ENCODE data around the gene EMILIN1. TPM values are rescaled to one million over a fixed set of nuclear protein-coding genes. Genes with fewer than 3 reads are reported as not detected.
A peak's percentile ranks its signal among the peaks of the same experiment; 100 is the strongest.
"Not testable (repeated sequence)": the region's sequence is repeated elsewhere in the genome, so short reads cannot be mapped to it uniquely, and the experiment has no call there.

The EMILIN1 gene
- total RNA-seq, 1 experiment from 2014 or later: 6.1 TPM

- DNase-seq (ENCODE audit: low read depth): no peak
Measured at GRCh38 chr2:27093430-27094352, 15.3 kb downstream of the EMILIN1 start.

- no peak for DNase-seq (ENCODE audit: low read depth)
Measured at GRCh38 chr2:27094353-27094984, 16.1 kb downstream of the EMILIN1 start.

GRCh38 chr2:27095427-27095744 lies 17.0 kb downstream of the EMILIN1 start:
- no peak for DNase-seq (ENCODE audit: low read depth)

GRCh38 chr2:27095745-27096651 lies 17.6 kb downstream of the EMILIN1 start:
- peak; percentile 52 for DNase-seq (ENCODE audit: low read depth)

GRCh38 chr2:27096748-27097297 lies 18.4 kb downstream of the EMILIN1 start:
- no peak for DNase-seq (ENCODE audit: low read depth)

- DNase-seq (ENCODE audit: low read depth): no peak
Measured at GRCh38 chr2:27097341-27097740, 18.9 kb downstream of the EMILIN1 start.

- DNase-seq (ENCODE audit: low read depth): no peak
Measured at GRCh38 chr2:27099334-27099955, 21.0 kb downstream of the EMILIN1 start.

- DNase-seq (ENCODE audit: low read depth): no peak
Measured at GRCh38 chr2:27100036-27100435, 21.6 kb downstream of the EMILIN1 start.

- no peak for DNase-seq (ENCODE audit: low read depth)
Measured at GRCh38 chr2:27102329-27102728, 23.9 kb downstream of the EMILIN1 start.

- DNase-seq (ENCODE audit: low read depth): no peak
Measured at GRCh38 chr2:27105981-27106380, 27.6 kb downstream of the EMILIN1 start.

GRCh38 chr2:27108221-27108620 lies 29.8 kb downstream of the EMILIN1 start:
- no peak for DNase-seq (ENCODE audit: low read depth)

GRCh38 chr2:27109083-27109482 lies 30.7 kb downstream of the EMILIN1 start:
- DNase-seq (ENCODE audit: low read depth): no peak

GRCh38 chr2:27110603-27111352 lies 32.4 kb downstream of the EMILIN1 start:
- not testable (repeated sequence) for DNase-seq (ENCODE audit: low read depth)

- DNase-seq (ENCODE audit: low read depth): not testable (repeated sequence)
Measured at GRCh38 chr2:27111392-27112078, 33.1 kb downstream of the EMILIN1 start.

GRCh38 chr2:27115519-27115918 lies 37.1 kb downstream of the EMILIN1 start:
- DNase-seq (ENCODE audit: low read depth): no peak

- no peak for DNase-seq (ENCODE audit: low read depth)
Measured at GRCh38 chr2:27117995-27118524, 39.6 kb downstream of the EMILIN1 start.

- DNase-seq (ENCODE audit: low read depth): no peak
Measured at GRCh38 chr2:27118525-27119329, 40.3 kb downstream of the EMILIN1 start, which contains the start of gene CGREF1. Gene CGREF1 (minus strand): TSS chr2:27119128. CDS start chr2:27104366, 14,762 bp downstream.

- not testable (repeated sequence) for DNase-seq (ENCODE audit: low read depth)
Measured at GRCh38 chr2:27119330-27119670, 40.9 kb downstream of the EMILIN1 start.

GRCh38 chr2:27121906-27122305 lies 43.5 kb downstream of the EMILIN1 start:
- no peak for DNase-seq (ENCODE audit: low read depth)
